Measurements from ENCODE around the gene ZFP14.
A peak's percentile ranks its signal among the peaks of the same experiment; 100 is the strongest.

The ZFP14 gene

GRCh38 chr19:36378625-36379509 lies at the start of gene ZFP14:
Gene ZFP14 (minus strand): TSS chr19:36379201. CDS start chr19:36367892, 11,309 bp downstream.
- peak; percentile 89 for DNase-seq (ENCODE audit: low read depth)

DNA sequence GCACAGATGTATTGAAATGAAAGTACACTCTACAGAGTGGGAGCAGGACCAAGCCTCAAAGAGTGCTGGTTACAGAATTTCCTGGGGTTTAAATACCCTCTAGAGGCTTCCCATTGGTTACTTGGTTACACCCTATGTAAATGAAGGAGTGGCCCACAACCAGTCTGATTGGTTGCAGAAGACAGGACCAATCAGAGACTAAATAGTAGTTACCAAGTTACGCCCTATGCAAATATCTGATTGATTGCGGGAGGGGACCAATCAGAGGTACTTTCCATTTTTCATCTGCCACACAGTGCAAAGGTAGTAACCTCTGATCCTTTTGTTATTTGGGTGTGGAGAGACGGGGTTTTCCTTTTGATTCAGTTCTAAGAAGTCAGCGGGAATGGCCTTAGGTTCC lies 44.9 kb upstream of the ZFP14 start:
- no peak for DNase-seq (ENCODE audit: low read depth)

DNA sequence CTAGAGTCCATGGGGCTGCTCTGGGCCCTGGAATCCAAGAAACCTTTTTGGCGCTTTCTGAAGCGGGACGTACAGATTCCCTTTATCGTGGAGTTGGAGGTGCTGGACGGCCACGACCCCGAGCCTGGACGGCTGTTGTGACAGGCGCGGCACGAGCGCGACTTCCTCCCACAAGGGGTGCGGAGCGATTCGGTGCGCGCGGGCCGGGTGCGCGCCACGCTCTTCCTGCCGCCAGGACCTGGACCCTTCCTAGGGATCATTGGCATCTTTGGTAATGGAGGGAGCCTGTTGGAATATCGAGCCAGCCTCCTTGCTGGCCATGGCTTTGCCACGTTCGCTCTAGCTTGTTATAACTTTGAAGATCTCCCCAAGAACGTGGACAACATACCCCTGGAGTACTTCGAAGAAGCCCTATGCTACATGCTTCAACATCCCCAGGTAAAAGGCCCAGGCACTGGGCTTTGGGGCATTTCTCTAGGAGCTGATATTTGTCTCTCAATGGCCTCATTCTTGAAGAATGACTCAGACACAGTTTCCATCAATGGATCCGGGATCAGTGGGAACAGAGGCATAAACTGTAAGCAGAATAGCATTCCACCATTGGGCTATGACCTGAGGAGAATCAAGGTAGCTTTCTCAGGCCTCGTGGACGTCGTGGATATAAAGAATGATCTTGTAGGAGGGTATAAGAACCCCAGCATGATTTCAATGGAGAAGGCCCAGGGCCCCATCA lies 42.9 kb upstream of the ZFP14 start:
- no peak for DNase-seq (ENCODE audit: low read depth)

GRCh38 chr19:36420961-36421748 lies 42.2 kb upstream of the ZFP14 start:
- peak; percentile 41 for DNase-seq (ENCODE audit: low read depth)

GRCh38 chr19:36418287-36419001 lies 39.4 kb upstream of the ZFP14 start, which contains the start of gene ZFP82:
Gene ZFP82 (minus strand): TSS chr19:36418644. CDS start chr19:36409789, 8,855 bp downstream.
- DNase-seq (ENCODE audit: low read depth) = peak; percentile 80

DNA sequence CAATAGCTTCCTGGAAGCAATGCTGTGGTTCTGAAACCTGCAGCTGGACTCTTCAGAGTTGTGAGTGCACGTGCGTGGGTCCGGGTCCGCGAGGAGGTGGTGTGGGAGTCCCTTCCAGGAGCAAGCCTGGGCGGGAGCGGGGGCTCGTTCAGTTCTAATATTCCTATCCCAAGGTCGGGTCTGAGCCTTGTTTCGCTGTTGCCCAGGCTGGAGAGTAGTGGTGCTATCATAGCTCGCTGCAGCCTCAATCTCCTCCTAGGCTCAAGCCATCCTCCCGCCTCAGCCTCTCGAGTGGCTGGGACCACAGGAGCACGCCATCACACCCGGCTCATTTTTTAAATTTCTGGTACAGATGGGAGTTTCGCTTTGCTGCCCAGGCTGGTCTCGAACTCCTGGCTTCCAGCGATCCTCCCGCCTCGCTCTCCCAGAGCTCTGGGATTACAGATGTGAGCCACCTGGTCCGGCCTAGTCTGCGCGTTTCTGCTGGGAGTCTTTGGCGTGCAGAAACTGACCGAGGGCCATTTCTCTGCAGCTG lies 38.8 kb upstream of the ZFP14 start:
- DNase-seq (ENCODE audit: low read depth) = no peak

DNA sequence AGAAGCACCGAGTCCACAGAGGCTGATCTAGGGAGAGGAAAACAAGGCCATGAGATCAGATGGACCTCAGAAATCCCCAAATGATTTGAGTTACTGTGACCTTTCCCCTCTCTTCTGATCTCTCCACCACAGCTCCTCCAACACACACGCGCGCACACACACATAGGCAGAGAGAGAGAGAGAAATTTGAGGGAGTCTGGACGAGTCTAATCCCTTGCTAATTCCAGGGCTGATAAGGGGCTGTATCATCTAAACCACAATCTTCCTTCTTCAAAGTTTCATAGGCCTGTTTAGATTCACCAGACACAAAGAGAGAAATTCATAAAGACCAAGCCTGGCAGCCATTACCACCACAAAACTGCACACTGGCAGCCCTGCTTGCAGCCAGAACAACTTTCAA lies 30.8 kb upstream of the ZFP14 start:
- no peak for DNase-seq (ENCODE audit: low read depth)

GRCh38 chr19:36408101-36408500 lies 29.1 kb upstream of the ZFP14 start:
- no peak for DNase-seq (ENCODE audit: low read depth)

DNA sequence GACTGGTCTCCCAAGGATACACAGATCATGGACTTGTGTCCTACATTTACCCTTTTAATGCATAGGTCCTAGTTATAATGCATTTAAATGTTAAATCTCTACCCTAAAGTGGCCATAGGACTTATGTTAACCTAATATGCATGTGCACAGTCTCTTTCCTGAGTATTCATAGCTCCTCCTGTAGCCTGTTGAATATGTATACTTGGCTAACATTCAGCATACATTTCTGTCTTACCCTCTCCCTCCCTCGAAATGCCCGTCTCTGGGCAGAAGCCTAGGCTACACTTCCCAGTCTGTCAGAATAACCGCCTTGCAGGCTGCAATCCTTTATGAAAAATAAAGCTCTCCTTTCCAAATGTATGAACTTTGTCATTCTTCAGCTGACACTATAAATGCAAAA lies 25.5 kb upstream of the ZFP14 start:
- no peak for DNase-seq (ENCODE audit: low read depth)

DNA sequence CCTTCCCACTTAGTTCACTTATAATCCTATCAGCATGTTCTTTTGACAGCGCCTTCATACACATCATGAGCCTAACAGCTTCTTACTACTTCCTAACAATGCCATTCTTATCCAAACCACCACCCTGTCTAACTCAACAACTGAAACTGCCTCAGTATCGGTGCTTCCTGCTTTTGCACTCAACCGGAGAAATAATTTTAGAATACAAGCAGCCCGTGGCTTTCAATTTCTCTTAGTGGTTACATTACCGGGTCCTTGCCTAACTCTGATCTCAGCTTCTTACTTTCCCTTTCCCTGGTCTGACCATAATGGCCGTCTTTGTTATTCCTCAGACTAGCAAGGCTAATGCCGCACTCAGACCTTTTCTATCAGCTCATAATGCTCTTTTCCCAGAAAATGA lies 22.5 kb upstream of the ZFP14 start:
- DNase-seq (ENCODE audit: low read depth) = no peak

- DNase-seq (ENCODE audit: low read depth) = no peak
These were observed 19.6 kb upstream of the ZFP14 start for GRCh38 chr19:36398571-36398970.

DNA sequence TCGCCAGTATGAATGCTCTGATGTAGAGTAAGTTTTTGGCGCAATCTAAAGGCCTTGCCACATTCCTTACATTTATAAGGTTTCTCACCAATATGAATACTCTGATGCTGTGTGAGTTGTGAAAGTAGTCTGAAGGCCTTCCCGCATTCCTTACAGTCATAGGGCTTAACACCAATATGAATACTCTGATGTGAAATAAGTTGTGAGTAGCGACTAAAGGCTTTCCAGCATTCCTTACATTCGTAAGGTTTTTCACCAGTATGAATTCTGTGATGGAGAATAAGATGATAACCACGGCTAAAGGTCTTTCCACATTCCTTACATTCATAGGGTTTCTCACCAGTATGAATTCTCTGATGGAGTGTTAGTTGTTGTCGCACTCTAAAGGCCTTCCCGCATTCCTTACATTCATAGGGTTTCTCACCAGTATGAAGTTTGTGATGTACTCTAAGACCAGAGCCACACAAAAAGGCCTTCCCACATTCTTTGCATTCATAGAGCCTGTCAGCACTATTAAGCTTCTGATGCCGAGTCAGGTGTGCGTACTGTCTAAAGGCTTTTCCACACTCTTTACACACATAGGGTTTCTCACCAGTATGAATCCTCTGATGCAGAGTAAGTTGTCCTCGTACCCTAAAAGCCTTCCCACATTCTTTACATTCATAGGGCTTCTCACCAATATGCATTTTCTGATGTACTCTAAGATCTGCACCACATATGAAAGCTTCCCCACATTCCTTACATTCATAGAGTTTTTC lies 14.1 kb upstream of the ZFP14 start:
- DNase-seq (ENCODE audit: low read depth) = no peak

DNA sequence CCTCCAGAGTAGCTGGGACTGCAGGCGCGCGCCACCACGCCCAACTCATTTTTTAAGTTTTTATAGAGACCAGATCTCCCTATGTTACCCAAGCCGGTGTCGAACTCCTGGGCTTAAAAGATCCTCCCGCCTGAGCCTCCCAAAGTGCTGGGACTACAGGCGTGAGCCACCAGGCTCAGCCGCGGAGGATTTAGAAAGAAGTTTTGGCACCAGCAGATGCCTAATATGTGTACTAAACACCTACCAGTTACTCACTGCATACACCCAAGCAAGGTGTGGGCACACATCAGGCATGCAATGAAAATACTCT lies 464 bp upstream of the ZFP14 start:
- no peak for DNase-seq (ENCODE audit: low read depth)

- DNase-seq (ENCODE audit: low read depth) = no peak
These were observed 1.3 kb downstream of the ZFP14 start for GRCh38 chr19:36377541-36378178.

DNA sequence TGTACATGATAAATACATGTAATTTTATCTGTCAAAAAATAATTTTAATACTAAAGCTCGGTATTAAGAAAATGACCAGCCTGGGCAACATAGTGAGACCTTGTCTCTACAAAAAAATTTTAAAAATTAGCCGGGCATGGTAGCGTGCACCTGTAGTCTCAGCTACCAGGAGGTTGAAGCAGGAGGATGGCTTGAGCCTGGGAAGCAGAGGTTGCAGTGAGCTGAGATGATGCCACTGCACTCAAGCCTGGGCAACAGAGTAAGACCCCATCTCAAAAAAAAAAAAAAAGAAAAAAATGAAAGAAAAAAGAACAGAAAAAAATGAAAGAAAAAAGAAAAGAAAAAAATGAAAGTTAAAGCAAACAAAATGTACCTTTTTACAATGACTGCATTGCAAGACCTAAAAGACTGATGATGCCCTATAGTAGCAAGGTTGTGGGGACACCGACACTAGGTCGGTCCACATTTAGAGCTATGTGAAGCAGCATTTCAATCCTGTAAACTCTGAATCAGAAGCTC lies 5.3 kb downstream of the ZFP14 start:
- no peak for DNase-seq (ENCODE audit: low read depth)

DNA sequence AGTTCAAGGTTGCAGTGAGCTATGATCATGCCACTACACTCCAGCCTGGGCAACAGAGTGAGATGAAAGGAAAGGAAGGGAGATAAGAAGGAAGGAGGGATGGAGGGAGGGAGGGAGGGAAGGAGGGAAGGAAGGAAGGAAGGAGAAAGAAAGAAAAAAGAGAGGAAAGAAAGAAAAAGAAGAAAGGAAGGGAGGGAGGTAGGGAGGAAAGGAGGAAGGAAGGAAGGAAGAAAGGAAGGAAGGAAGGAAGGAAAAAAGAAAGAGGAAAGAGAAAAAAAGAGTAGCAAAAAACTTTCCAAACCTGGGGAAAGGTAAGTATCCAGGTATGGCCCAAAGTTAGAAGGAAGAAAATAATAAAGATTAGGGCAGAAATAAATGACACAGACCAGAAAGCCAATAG lies 7.1 kb downstream of the ZFP14 start:
- no peak for DNase-seq (ENCODE audit: low read depth)

DNA sequence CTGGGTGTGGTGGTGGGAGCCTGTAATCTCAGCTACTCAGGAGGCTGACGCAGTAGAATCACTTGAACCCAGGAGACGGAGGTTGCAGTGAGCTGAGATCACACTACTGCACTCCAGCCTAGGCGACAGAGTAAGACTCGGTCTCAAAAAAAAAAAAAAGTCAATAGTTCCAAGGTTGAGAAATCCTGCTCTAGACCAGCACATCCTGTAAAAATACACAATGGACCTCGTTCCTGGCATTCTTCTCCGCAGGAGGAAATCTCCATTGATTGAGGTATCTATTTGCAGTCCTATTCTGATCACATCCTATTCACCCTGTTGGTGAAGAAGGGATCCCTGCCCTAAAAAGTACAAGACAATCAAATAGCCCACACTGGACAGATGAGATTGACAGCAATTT lies 15.2 kb downstream of the ZFP14 start:
- DNase-seq (ENCODE audit: low read depth) = no peak

DNA sequence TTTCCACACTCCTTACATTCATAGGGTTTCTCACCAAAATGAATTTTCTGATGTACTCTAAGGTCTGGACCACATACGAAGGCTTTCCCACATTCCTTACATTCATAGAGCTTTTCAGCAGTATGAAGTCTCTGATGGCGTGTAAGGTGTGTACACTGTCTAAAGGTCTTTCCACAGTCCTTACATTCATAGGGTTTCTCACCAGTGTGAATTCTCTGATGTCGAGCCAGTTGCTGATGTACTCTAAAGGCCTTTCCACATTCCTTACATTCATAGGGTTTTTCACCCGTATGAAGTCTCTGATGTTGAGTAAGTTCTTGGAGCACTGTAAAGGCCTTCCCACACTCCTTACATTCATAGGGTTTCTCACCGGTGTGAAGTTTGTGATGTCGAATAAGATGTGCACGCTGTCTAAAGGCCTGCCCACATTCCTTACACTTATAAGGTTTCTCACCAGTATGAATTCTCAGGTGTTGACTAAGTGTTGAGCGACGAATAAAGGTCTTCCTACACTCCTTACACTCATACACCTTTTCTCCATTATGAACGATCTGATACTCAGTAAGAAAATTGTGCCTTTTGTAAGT lies 38.1 kb downstream of the ZFP14 start:
- no peak for DNase-seq (ENCODE audit: low read depth)

DNA sequence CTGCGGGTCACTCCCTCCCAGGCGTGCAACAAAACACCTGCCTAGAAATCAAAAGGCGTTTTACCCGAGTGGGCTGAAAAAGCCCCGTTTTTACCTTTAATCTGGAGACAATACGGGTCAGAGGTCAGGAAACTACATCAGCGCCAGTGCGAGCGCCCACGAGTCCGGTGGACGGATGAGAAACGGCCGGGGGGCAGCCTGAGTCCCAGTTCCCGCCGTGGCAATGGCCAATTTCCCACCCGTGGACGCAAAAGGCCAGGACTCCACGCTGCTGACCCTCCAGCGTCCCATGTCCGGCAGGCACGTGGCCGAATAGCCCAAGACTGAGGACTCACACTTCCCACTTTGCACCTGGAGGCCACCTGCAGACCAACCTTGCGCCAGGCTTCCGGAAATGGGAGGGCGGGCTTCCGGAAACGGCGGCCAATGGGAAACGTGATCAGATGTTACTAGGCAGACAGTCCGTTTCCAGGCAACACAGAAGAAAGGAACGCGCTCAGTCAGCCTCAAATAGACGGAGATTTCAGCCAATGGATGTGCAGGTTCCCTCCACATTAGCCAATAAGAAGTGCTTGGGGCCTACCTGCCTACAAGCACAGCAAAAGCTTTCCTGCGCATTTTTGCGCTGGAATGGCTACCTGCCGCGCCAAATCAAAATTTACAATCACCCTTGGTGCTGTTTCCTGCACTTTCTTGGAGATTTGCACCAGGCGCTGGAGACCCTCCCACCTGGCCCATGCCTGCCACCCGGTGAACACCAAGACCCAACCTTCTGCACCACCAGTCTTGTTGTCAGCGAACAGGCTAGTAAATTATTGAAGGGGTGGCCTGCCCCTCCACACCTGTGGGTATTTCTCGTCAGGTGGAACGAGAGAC lies 47.4 kb downstream of the ZFP14 start:
- DNase-seq (ENCODE audit: low read depth) = peak; percentile 94
